SHP77 (cell line): ENCODE results near the gene SLC22A7.

ENCODE experiments used
- DNase-seq, 2 experiments: peaks; one replicate each; lab custom pipeline; 2025; lab: John Stamatoyannopoulos, UW

Gene SLC22A7

DNA sequence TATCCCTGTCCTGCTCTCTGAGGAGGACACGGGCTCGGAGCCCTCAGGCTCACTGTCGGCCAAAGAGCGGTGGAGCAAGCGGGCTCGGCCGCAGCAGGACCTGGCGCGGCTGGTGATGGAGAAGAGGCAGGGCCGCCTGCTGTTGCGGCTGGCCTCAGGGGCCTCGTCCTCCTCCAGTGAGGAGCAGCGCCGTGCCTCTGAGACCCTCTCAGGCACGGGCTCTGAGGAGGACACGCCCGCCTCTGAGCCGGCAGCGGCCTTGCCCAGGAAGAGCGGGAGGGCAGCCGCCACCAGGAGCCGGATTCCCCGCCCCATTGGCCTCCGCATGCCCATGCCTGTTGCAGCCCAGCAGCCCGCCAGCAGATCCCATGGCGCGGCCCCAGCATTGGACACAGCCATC, 14.2 kb upstream of the SLC22A7 start:
- DNase-seq: no peak

DNA sequence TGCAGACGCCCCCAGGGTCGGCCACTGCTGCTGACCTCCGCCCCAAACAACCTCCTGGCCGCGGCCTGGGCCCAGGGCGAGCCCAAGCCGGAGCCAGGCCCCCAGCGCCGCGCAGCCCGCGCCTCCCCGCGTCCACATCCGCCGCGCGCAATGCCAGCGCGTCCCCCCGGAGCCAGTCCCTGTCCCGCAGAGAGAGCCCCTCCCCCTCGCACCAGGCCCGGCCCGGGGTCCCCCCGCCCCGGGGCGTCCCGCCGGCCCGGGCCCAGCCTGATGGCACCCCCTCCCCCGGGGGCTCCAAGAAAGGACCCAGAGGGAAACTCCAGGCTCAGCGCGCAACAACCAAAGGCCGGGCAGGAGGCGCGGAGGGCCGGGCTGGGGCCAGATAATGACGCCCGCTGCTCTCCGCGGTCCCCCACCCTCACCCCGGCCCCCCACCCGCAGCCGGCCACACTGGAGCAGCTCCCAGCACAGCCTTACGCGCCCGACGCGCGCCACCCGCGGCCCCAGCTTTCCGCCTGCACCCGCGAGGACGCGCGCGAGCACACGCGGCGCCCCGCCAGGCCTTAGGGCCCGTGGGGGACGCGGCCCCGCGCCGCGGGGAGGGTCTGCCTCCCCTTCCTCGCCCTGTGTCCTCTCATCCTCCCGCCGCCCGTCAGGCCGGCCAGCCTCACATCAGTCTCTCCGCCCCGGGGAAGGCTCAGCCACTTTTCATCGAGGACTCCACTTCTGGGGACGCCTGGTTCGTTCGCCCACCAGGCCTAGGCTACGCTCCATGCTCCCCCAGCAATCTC, 12.9 kb upstream of the SLC22A7 start:
- DNase-seq: no peak

DNA sequence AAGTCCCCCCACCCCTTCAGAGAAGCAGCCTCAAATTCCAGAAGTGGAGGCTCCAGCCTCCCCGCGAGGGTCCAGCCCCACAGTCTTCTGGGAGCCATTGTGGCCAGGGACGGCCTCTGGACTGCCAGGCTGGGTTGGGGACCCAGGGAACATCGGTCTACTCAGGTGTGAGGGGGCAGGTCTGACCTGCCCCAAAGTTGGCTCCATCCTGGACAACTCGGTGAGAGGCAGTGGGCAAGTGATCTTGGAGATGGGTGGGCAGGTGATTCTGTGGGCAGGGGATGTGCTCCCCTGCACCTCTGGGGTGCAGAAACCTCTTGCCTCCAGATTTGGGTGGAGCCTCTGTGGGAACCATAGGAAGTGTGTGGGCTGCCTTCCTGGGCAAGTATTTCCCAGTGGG, 12.2 kb upstream of the SLC22A7 start:
- no peak for DNase-seq

DNA sequence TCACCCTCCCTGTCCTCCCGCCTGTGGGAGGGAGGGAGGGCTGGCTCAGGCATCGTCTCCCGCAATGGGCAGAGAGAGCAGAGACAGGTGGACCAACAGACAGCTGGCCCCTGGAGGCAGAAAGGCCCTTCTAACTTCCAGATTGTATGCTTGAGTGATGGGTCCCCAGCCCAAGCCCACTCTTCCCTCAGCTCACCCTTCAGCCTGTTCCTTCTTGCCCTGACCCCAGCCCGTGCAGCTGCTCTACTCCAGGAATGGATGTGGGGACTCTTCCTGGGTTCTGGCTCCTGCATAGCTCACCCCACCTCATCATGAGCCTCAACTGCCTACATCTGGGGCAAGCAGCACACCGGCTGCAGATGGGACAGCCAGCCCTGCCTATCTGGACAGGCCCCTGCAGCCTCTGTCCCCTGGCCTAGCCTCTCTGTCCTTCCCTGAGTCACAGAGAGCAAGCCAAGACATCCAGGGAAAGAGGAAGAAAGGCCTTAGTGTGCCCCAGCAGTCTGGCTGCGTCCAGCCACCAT, 11.5 kb upstream of the SLC22A7 start:
- no peak for DNase-seq

DNA sequence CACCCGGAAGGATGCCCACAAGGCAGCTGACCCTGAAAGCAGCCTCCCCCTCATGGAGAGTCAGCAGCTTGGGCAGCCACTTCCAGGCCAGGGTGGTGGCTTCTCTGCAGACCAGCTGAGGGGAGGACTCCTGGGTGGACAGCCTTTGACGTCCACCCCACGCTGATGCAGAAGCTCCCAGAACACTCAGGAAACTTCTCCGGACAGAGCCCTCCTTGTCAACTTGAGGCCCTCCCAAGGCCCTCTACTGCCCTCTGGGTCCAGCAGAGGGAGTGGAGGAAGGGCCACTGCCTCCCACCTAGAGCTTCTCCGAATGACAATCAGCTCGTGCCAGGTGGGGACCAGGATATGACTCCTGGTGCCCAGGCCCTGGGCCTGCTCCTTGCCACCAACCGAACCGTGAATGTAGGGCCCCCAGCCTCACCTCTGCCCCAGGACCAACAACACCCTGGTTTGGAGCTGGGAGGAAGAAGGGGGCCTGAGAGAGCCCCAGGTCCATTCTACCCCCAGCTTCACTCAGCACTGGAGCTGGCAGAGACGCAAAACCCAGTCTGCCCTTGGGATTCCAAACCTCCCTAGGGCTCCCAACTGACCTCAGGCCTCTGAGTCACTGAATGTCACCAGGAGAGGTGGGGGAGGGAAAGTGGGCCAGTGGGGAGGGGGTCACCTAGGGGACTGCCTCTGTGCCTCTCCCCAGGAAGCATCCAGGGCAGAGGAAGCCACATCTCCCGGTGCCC, 10.9 kb upstream of the SLC22A7 start:
- DNase-seq: no peak

DNA sequence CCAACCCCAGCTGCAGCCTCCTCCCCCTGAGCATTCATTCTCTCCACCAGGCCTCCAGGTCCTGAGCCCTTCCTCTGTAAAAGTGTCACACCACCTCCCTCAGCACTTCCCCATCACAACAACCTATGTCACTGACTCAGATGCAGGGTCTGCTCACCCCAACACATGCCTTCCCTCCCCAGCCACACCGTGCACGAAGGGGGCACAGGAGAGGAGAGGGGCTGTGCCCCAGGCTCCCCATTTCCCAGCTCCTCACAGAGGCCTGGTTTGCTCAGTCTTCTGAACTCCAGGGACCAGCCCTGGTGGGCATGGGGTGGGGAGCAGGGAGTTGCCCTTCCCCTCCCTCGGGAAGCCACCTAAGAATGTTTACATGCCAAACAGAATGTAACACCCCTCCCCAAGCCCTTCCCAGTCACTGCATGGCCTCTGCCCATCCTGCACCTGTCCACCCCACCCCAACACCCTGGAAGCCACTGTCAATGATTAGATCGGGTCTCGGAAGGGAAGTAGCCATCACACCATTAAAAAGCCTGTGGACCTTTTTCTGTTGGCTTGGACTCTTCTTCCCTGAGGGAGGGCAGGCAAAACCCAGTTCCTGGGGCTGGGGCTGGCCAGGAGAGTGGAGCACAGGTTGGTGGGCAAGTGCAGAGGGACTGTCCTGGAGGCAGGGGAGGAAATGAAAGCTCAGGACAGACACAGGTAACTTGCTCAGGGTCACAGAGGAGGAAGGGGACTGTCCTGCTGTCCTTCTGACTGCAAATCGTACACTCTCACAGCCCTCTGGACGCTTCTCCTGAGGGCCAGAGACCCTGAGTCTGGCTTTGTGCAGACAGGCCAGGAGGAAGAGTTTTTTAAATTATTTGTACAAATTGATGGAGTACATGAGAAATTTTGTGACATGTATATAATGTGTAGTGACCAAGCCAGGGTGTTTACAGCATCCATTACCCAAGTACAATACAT, 10.1 kb upstream of the SLC22A7 start:
- no peak for DNase-seq

DNA sequence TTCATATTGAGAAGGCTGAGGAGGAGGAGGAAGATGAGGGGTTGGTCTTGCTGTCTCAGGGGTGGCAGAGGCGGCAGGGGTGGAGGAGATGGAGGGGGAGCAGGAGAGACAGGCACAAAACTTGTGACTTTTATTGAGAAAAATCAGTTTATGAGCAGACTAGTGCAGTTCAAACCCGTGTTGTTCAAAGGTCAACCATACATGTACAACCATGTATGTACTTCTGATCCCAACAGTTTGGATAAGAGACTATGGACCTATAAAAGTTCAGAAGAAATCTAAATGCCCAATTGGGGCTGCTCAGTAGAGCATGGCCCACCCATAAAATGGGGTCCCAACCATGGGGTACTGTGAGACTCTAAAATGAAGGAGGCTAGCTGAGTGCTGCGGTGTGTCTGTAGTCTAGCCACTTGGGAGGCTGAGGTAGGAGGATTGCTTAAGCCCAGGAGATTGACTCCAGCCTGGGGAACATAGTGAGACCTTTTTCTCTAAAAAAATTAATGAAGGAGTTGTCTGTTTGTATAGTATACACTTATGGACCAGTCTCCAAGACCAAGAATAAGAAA, 7.6 kb upstream of the SLC22A7 start:
- DNase-seq: no peak

DNA sequence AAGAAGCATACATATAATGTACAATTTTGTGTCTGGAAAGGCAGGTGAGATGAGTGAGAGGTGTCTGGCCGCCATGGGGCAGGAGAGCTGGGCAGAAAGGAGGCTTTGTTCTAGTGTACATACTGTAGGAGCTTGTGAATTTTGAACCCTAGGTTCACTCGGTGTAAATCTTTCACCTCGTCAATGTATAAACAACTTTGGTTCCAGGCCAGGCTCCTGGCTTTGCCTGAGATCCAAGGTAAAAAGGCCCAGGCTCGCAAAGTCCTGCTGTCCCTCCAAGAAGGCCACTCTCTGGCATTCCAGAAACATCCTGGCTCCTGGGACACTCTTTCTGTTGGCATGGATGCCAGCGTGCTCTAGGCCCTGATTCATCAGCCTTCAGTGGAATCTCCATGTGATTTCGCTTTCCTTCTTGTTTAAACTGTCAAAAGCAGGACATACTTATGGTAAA, 7.1 kb upstream of the SLC22A7 start:
- DNase-seq: no peak

DNA sequence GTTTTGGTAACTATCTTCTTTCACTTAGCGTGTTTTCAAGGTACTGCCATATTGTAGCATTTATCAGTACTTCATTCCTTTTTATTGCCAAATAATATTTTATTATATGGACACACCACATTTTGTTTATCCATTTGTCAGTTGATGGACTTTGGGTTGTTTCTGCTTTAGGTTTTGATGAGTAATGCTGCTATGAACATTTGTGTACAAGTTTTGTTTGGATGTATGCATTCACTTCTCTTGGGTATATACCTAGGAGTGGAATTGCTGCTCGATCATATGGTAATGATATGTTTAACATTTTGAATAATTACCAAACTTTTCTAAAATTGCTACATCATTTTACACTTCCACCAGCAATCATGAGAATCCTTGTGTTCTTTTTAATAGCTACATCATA, 6.4 kb upstream of the SLC22A7 start:
- DNase-seq: no peak

DNA sequence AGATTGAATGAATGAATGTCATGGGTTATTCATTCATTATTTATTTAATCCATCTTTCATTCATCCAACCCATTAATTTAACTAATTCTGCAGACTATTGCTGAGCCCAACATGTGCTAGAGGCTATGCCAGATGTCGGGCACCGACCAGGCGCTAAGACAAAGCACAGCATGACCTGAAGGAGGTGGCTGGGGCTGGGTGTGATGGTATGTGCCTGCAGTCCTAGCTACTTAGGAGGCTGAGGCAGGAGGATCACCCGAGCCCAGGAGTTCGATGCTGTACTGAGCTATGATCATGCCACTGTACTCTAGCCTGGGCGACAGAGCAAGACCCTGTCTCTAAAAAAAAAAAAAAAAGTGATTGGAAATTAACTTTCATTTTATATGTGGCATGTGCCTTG, 5.7 kb upstream of the SLC22A7 start:
- DNase-seq: no peak

DNA sequence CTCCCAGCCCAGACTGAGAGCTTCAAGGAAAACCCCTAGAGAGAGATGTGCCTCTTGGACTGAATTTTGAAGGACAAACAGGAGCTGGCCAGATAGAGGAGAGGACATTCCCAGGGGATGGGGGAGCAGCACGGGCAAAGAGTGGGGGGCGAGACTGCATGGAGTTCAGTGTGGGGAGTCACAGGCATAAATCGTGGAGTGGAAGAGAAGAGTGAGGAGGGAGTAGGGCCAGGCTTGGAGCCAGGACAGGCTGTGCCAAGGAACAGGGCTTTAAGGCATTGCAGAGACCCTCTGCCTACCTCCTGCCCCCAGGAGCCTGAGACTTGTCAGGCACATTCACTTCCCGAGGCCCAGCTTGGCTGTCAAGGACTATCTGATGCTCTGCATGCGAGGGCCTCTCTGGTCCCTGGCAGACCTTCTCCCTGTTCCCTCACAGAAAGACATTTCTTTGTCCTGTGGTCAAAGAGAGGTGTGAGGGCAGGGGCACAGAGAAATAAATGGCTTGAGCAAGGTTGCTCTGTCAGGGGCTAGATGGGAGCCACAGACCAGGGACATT, 5.2 kb upstream of the SLC22A7 start:
- DNase-seq: no peak

DNA sequence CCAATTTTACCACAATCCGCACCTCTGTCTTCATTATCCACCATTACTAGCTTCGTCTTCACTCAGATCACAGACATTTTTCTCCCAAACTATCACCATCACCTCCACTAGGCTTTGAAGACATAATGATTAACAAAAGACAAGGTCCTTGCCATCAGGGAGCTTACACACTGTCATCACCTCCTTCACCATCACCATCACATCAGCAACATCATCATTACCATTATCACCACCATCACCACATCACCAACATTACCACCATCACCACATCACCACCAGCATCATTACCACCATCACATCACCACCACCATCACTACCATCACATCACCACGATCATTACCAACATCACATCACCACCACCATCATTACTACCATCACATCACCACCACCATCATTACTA, 4.4 kb upstream of the SLC22A7 start:
- no peak for DNase-seq

DNA sequence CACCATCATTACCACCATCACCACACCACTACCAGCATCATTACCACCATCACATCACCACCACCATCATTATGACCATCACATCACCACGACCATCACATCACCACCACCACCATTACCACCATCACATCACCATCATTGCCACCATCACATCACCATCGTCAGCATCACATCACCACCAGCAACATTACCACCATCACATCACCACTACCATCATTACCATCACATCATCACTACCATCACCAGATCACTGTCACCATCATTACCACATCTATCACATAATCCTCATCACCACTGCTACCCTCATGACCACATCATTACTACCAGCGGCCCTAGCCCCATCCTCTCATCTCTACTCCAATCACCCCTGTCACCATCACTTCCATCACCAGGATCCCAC, 3.5 kb upstream of the SLC22A7 start:
- no peak for DNase-seq

DNA sequence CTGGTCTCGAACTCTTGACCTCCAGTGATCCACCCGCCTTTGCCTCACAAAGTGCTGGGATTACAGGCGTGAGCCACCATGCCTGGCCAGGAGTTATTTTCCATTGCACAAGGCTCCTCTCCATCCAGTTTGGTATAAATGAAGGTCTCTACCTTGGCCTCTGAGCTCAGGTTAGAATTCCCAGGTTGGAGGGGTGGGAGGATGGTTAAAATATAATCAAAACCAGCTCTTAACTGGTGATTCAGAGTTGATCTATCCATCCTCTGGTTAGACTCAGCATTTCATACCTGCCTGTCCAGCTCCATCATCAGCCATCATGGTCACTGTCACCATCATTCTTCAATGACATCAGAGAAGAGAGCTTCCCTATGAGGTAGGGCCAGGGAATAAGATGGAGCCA, 2.6 kb upstream of the SLC22A7 start:
- no peak for DNase-seq

DNA sequence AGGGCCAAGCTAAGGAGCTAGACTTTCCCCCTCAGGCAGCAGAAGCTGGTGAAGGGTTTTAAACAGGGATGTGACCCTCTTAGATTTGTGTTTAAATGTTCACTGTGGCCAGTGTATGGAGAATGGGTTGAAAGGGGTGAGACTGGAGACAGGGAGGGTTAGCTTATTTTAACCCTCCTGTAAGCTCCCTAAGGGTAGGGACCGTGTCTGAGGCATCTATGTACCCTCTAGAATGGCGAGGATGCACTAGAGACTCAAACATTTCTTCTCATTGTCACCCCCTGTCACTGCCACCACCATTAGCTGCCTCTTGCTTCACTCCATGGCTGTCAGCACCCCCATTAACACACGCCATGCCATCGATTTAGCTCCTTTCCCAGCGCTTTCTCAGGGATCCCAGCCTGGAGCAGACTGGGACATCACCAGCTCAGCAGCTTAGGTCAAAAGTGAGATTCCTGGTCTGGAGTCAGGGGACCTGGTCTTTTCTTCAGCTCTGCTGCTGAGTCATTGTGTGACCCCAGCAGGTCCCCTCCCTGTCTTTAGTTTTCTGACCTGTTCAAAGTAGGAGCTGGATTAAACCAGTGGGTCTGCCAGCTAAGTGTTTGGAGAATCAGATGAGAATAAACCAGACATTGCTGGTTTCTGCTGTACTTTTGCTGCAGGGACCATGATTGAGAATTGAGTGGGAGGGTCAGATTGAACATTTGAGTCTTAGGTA, 1.1 kb upstream of the SLC22A7 start:
- no peak for DNase-seq

DNA sequence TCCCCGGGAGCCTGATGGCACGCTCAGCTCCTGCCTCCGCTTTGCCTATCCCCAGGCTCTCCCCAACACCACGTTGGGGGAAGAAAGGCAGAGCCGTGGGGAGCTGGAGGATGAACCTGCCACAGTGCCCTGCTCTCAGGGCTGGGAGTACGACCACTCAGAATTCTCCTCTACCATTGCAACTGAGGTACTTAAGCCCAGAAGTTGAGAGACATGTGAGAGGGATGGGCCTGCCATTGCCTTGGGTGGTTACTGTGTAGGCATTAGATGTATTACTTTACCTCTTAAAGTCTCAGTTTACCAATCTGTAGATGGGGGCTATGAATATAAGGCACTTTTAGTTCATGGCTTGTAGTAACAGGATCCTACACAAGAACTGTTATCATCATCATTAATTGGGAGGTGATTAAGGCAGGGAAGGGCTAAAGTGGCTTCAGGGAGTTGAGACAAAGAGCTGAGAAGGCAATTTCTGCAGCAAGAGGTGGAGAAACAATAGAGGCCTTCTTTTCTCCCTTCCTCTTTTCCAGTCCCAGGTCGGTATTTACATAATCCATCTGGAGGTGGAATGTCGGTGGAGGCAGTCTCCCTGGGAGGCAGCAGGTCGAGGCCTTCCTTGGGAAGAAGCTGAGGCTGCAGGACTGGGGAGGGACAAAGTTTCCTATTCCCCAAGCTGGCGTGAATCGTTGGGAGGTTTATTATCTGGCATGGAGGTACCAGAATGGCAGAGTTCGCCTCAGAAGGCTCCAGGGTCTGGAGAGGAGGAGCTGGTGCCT, 691 bp downstream of the SLC22A7 start:
- DNase-seq: no peak

DNA sequence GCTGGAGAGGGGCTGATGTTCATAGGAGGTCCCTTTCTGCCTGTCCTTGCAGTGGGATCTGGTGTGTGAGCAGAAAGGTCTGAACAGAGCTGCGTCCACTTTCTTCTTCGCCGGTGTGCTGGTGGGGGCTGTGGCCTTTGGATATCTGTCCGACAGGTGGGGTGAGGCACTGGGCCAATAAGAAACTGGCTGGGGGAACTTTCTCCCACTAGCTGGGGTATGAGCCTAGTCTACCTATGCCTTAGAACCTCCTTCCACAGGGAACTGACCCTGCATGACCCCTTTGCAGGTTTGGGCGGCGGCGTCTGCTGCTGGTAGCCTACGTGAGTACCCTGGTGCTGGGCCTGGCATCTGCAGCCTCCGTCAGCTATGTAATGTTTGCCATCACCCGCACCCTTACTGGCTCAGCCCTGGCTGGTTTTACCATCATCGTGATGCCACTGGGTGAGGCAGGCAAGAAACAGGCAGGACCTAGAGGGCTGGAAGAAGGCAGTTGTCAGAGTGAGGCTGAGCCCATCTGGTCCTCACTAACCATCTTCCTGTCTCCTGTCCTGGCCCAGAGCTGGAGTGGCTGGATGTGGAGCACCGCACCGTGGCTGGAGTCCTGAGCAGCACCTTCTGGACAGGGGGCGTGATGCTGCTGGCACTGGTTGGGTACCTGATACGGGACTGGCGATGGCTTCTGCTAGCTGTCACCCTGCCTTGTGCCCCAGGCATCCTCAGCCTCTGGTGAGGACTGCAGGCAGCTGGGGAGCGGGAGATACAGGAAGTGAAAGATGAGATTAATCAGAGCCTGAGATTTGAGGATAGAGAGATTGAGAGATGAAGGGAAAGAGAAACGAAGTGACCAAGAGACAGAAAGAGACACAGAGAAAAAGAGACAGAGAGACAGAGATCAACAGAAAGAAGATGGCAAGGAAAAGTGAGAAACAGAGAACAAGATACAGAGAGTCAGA, 1.6 kb downstream of the SLC22A7 start:
- DNase-seq: no peak

DNA sequence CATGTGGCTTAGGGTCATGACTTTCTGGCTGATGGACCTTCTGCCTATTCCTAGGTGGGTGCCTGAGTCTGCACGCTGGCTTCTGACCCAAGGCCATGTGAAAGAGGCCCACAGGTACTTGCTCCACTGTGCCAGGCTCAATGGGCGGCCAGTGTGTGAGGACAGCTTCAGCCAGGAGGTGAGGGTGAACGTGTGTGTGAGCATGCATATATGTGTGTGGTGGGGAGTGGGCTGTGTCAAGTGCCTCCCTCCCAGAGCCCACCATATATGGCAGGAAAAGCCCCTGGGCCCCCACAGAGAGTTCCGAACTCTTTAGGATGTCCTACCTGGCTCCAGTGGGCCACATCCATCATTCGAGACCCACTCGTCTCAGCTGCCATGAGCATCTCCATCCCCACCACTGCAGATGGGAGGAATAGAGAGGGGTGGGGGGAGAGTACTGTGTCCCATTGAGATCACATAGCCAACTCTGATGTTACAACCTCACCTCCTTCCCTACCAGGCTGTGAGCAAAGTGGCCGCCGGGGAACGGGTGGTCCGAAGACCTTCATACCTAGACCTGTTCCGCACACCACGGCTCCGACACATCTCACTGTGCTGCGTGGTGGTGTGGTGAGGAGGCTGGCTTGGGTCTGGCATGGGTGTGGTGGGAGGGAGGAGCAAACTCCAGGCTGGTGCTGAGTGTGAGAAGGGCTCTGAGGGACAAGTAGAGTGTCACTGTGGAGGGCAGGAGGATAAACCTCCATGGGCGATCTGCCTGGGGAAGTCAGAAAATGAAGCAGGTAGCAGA, 3.2 kb downstream of the SLC22A7 start:
- DNase-seq: no peak
